Measurements from ENCODE around the gene GNAQ.
A peak's percentile ranks its signal among the peaks of the same experiment; 100 is the strongest.

Gene GNAQ

DNA sequence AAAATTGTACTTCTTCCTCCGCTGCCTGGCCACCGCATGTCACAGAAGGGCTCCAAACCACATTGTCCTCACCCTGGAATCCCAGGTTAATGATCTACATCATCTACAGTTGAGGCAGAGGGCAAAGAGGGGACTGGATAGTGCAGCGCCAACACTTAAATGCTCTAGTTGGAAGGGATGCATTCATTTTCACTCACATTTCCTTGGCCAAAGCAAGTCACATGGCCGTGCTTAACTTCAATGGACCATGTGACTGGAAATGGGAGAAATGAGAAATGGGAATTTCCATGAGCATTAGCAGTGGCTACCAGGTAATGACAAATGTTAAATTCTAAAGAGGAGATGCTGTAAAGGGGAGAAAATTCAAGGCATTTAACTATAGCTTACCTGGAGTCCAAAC is 13.3 kb upstream of the GNAQ start:
- TF ChIP-seq YY1 (IDR thresholded peaks at IDR 0.05; ENCODE audit: low read depth) (no peak), USF1 (IDR thresholded peaks at IDR 0.05) (peak; percentile 58; the same call in 1 of the 2 replicates)

- TF ChIP-seq EGR1 (IDR thresholded peaks at IDR 0.05) (no peak), TAF1 (IDR thresholded peaks at IDR 0.05; ENCODE audit: low read depth) (no peak), EP300 (IDR thresholded peaks at IDR 0.05; ENCODE audit: borderline replicate concordance) (peak; percentile 28; the same call in 1 of the 2 replicates), ZBTB7A (IDR thresholded peaks at IDR 0.05; ENCODE audit: low read depth) (no peak), USF1 (IDR thresholded peaks at IDR 0.05) (no peak), NFIC (IDR thresholded peaks at IDR 0.05) (peak; percentile 18; the same call in 1 of the 2 replicates), CEBPB (IDR thresholded peaks at IDR 0.05) (no peak), TEAD4 (IDR thresholded peaks at IDR 0.05) (peak; percentile 28; the same call in 1 of the 2 replicates), TCF12 (IDR thresholded peaks at IDR 0.05; ENCODE audit: low read depth) (peak; percentile 74), RAD21 (IDR thresholded peaks at IDR 0.05; ENCODE audit: low read depth) (no peak), YY1 (IDR thresholded peaks at IDR 0.05; ENCODE audit: low read depth) (no peak), CREB1 (IDR thresholded peaks at IDR 0.05; ENCODE audit: low read depth) (no peak), FOXM1 (IDR thresholded peaks at IDR 0.05; ENCODE audit: borderline replicate concordance, low read depth) (no peak)
- TF ChIP-seq, protein P1, sequence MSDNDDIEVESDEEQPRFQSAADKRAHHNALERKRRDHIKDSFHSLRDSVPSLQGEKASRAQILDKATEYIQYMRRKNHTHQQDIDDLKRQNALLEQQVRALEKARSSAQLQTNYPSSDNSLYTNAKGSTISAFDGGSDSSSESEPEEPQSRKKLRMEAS (IDR thresholded peaks at IDR 0.05), result no peak
- TF ChIP-seq, protein P2, sequence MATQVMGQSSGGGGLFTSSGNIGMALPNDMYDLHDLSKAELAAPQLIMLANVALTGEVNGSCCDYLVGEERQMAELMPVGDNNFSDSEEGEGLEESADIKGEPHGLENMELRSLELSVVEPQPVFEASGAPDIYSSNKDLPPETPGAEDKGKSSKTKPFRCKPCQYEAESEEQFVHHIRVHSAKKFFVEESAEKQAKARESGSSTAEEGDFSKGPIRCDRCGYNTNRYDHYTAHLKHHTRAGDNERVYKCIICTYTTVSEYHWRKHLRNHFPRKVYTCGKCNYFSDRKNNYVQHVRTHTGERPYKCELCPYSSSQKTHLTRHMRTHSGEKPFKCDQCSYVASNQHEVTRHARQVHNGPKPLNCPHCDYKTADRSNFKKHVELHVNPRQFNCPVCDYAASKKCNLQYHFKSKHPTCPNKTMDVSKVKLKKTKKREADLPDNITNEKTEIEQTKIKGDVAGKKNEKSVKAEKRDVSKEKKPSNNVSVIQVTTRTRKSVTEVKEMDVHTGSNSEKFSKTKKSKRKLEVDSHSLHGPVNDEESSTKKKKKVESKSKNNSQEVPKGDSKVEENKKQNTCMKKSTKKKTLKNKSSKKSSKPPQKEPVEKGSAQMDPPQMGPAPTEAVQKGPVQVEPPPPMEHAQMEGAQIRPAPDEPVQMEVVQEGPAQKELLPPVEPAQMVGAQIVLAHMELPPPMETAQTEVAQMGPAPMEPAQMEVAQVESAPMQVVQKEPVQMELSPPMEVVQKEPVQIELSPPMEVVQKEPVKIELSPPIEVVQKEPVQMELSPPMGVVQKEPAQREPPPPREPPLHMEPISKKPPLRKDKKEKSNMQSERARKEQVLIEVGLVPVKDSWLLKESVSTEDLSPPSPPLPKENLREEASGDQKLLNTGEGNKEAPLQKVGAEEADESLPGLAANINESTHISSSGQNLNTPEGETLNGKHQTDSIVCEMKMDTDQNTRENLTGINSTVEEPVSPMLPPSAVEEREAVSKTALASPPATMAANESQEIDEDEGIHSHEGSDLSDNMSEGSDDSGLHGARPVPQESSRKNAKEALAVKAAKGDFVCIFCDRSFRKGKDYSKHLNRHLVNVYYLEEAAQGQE (IDR thresholded peaks at IDR 0.05; ENCODE audit: low read depth), result no peak
Observed at GRCh38 chr9:78044189-78044588, 12.6 kb upstream of the GNAQ start.

DNA sequence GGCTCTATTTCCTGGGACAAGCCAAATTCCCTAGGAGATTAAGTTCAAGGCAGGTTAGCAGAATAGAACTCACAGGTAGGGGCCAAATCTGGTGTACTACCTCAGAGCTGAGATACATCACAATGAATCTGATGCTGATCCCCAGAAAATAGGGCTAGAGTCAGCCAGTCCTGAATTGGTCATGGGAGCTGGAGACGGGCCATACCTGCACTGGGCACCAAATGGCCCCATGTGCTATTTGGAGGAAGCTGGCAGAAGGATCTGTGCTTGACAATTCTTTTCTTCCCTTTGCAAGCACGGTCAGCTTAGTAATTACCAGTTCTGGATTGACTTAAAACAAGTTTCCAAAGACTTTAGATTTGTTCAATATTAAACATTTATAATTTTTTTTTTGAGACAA is 10.4 kb upstream of the GNAQ start:
- no peak for TF ChIP-seq TEAD4 (IDR thresholded peaks at IDR 0.05)
- TF ChIP-seq TAF1 (IDR thresholded peaks at IDR 0.05; ENCODE audit: low read depth), result no peak
- no peak for TF ChIP-seq EP300 (IDR thresholded peaks at IDR 0.05; ENCODE audit: borderline replicate concordance)
- TF ChIP-seq USF1 (IDR thresholded peaks at IDR 0.05), result no peak
- no peak for TF ChIP-seq CEBPB (IDR thresholded peaks at IDR 0.05)
- no peak for TF ChIP-seq CREB1 (IDR thresholded peaks at IDR 0.05; ENCODE audit: low read depth)
- TF ChIP-seq, protein P1 (IDR thresholded peaks at IDR 0.05), result no peak
- TF ChIP-seq FOXM1 (IDR thresholded peaks at IDR 0.05; ENCODE audit: borderline replicate concordance, low read depth), result no peak
- no peak for TF ChIP-seq YY1 (IDR thresholded peaks at IDR 0.05; ENCODE audit: low read depth)
- no peak for TF ChIP-seq ZBTB7A (IDR thresholded peaks at IDR 0.05; ENCODE audit: low read depth)
- TF ChIP-seq NFIC (IDR thresholded peaks at IDR 0.05), result no peak
- no peak for TF ChIP-seq RAD21 (IDR thresholded peaks at IDR 0.05; ENCODE audit: low read depth)

DNA sequence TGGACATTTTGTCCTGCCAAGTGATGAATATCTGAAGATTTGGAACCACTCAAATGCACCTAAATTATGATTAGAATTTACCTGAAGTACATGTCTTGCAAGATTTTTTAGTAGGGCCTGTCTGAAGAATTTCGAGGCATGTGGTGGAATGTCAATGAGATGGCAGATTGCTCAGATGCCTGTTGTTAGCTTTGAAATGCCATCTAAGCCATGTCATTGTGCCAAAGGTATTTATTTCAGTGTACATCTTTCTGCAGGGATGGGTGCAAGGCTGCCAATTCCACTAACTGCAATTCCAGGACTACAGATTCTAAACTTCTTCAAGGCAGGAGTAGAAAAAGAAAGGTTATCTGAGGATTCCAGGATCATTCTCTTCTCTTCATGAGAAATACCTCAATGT is 9.1 kb upstream of the GNAQ start:
- TF ChIP-seq, protein P1 (IDR thresholded peaks at IDR 0.05), result no peak
- TF ChIP-seq EP300 (IDR thresholded peaks at IDR 0.05; ENCODE audit: borderline replicate concordance) (no peak; the same call in 1 of the 2 replicates), TEAD4 (IDR thresholded peaks at IDR 0.05) (peak; percentile 81)

- TF ChIP-seq NFIC (IDR thresholded peaks at IDR 0.05) (peak; percentile 50; the same call in 1 of the 2 replicates), FOXM1 (IDR thresholded peaks at IDR 0.05; ENCODE audit: borderline replicate concordance, low read depth) (no peak), TCF12 (IDR thresholded peaks at IDR 0.05; ENCODE audit: low read depth) (no peak), TEAD4 (IDR thresholded peaks at IDR 0.05) (0 out of 2 replicates have a peak, but pooled peaks have one; percentile 30), TAF1 (IDR thresholded peaks at IDR 0.05; ENCODE audit: low read depth) (no peak)
Observed at GRCh38 chr9:78038620-78039300, 7.1 kb upstream of the GNAQ start.

DNA sequence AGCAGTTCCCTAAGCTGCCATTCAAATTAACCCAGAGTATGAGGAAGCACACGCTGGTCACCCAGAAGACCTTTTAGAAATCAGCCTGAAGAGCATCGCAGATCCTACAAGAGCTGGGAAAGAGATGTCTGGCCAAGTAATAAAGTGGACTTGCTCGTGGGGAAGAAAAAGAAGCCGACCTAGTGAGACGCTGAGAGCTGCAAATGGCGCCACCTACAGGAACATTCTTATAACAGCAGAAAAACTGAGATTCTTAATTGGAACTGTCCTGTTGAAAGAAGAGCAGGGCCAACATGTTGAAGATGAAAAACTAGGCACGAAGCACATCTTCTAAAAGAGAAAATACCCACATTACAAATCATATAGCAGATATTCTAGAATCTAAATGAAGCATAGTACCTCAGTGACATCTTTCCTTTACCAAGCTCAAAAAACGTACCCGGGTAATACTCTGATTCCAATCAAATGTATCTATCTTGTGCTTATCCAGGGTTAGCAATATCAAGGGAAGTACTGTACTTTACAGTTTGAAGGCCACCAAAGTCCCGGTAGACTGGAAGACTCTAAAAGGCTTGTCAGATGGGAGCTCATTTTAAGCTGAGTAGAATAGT is 3.9 kb upstream of the GNAQ start:
- TF ChIP-seq YY1 (IDR thresholded peaks at IDR 0.05; ENCODE audit: low read depth) (no peak), RAD21 (IDR thresholded peaks at IDR 0.05; ENCODE audit: low read depth) (peak; percentile 85), EGR1 (IDR thresholded peaks at IDR 0.05) (no peak)
- TF ChIP-seq, protein P1 (IDR thresholded peaks at IDR 0.05), result 0 out of 2 replicates have a peak, but pooled peaks have one; percentile 17

GRCh38 chr9:78033870-78034269 is 2.3 kb upstream of the GNAQ start:
- TF ChIP-seq TCF12 (IDR thresholded peaks at IDR 0.05; ENCODE audit: low read depth), result no peak

Data from Ishikawa (cell line).